Glomerular endothelial cell (primary cell): ENCODE measurements around the gene NOS3. TPM values are rescaled to one million over a fixed set of nuclear protein-coding genes. Genes with fewer than 3 reads are reported as not detected.

Experiments used
- DNase-seq: peaks from one replicate; pipeline ENCODE4 v3.0.0-alpha.2; 2011; ENCODE audit warnings: low read depth, low spot score; ENCODE audit errors: extremely low read depth
- total RNA-seq: library from RNA; depleted of rRNA; stranded (reverse); fragments of >200 nt; gene quantifications from 2 replicates; pipeline ENCODE4 v1.2.3, GENCODE V29; 2015

NOS3 gene
- total RNA-seq = 16.5 and 22.0 TPM in 2 replicates

DNA sequence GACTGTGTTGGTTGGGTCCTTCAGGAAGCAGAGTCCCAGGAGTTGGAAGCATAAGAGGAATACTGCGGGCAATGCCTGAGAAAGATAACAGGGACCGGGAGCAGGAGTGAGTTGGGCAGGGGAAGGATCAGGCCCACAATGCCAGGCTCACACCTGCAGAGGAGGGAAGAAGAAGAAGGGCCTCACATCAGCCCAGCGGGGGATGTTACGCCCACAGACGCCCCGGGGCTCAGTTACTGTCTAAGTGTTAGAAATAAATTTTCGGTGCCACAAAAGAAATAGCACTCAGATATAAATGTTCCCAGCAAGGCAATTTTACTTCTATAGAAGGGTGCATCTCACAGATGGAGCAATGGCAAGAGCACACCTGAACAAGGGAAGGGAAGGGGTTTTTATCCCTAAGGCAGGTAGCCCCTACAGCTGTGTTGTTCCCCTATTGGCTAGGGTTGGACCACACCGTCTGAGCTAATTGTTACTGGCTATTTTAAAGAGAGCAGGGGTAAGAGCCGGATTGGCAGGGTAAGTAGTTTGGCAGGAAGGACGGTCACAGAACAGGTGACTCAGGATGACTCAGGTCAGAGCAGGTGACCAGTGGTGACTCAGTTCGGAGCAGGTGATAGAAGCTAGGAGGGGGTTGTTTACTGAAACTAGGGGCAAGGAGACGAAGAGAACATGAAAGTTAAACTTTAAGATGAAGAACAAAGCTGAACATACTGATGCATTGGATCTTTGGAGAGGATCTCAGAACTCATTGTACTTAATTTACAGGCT is at the start of gene NOS3:
Gene NOS3, plus strand, starts transcription at position 602 of the 771 bp plus-strand sequence. CDS start 2,787 bp downstream, outside the sequence.
- DNase-seq = no peak

DNA sequence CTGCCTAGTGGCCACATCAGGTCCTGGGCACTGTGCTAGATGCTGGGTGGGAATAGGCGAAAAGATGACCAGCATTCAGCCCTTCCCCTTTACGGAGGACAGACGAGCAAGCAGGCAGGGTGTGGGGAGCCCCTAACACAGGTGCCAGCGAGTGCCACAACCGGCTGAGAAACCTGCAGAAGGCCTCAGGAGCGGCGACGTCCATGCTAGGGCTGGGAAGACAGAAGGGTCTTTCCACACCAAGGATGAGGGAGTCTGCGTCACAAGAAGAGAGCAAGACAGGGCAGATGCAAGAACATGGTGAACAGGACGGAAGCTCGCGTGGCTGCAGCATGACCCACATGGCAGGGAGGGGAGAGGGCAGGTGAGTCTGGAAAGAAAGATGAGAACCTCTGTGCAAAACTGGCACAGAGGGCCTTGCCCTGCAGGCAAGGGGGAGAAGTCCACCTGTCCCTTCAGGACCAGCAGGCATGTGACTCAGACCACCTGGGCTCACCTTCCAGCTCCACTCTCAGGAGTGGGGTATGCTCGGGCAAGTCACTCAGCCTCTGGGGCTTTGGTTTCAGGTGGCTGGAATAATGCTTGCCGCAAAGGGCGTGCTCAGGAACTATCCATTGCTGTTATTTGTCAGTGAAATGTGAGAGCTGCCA is 49.3 kb upstream of the NOS3 start:
- no peak for DNase-seq

DNA sequence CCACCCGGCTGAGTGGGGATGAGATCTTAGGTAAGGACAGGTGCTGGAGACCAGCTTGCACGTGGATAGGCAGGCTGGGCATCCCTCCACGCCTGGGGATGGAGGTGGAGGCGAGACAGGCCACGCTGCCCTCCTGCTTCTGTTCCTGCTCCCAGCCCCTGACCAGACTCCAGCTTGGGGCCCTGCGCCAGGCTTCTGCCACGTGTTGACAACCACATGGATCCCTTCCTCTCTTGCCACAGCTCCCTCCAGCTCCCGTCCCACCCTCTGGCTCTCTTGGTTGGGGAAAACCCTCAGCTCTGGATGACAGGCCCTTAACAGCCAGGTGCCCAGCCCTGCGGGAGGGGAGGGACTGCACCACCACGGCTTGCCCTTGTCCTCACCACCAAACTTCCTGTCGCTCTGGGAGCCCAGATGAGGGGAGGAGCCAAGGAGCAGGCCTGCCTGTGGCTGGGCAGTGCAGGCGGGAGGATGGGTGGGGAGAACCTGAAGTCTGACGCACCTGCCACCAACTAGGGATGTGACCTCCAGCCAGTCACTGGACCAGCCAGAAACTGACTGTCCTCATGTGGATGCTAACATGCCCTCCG is 48.7 kb upstream of the NOS3 start:
- no peak for DNase-seq

DNA sequence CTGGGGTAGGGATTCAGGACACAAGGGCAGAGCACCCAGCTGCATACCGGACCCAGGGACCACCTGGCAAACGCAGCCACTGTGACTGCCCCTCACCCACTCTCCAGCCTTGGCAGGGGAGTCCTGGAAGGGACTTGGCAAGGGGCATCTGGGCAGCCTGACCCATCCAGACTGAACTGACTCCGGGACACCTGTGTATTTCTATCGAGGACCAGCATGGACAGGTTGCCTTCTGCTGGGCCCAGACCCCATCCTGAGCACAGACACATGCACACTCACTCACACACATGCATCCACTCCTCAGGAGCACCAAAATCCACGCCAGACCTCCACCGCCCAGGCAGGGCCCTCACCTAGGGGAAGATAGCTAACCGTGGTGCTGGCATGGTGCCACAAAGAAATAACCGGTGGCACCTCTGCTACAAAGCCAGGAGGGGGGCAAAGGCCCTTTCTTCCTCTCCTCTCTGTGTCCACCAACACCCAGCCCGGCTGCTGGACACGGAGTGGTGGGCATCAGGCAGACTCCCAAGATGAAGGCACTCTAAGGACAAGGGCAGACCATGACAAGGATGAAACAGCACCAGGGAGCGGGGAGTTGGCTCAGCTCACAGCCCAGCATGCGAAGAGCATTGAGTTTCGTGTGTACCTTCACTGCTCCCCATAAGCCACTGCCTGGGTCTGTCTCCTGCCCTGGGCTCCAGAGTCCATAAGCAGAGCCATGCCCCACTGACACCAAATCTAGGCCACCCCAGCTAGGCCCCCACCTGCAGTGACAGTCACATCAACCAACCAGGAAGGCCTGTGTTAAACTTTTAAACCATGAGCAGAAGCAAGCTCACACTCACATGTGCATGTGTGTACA is 48.0 kb upstream of the NOS3 start:
- DNase-seq = no peak

DNA sequence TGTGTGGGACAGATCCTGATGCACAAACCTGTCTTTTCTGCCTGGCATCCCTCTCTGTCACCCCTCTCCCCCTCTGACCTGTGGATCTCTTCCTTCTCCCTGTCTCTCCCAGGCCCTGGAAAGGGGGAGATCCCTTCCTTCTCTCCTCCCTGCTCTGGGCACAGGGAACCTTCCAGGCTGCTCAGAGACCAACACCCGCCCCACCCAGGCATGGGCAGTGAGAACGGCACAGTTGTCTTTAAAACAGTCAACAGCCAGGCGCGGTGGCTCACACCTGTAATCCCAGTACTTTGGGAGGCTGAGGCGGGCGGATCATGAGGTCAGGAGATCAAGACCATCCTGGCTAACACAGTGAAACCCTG is 47.4 kb upstream of the NOS3 start:
- no peak for DNase-seq

DNA sequence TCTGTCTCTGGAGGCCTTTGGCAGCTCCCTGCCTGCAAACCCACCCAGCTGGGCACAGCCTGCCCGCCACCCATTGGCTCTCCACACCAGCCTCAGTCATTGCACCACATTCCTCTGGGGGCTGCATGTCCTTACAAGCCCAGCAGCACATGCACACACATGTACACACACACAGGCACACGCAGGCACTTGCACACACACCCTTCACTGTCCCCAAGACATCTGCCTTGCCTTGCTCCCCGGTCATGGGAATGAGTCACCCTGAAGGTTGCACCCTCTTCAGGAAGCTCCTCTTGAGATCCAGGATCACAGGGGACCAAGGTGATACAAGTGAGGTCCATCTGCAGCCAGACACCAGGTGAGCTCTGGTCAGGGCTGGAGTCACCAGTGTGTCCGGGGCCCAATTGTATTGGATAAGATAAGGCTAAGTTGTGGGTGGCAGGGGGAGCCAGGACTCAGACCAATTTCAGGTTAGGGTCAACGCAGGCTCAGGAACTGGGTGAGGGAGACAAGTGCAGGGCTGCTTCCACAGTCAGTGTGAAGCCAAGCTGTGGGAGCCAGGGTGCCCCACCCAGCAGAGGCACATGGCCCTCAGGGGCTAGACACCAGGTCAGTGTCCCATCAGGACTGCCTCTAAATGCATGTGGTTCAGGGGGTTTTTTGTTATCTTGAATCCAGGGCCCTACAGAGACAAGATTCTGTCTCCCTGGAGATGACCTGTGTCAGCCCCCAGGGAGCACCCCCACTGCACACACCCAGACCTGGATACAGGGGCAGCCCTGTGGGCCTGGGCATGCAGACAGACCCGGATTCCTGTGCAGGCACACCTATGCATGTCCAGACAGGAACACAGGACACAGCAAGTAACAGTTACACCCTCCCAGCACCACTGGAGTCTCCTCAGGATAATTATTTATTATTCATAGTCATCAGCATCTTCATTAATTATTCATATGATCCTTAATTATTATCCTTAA is 46.5 kb upstream of the NOS3 start:
- no peak for DNase-seq

DNA sequence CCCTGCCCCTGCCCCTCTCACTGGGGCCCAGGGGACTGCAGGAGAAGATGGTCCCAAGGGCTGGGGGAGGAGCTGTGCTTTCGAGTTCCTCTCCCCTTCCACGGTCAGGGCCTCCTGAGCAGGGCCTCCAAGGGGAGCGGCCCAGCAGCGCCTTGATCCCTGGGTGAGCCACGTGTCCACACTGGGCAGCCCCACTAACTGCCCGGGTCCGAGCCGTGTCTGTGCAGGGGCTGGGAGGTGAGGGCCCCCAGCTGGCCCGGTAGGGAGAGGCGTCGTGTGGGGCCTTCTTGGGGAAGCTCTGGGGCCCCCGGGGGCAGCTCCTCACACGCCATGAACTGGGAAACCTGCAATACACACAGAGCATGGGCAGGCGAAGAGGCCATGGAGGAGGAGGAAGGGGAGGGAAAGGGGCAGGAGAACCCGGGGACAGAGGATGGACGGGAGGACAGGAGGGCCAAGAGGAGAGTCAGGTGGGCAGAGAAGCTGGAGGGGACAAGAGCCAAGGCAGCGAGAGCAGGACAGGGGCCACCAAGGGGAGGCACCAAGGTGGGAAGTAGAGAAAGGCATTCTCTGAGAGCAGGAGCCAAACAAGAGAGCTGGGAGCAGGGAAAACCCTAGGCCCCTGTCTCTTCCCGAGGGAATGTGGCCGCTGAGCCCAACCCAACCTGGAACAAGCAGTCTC is 45.5 kb upstream of the NOS3 start:
- DNase-seq = no peak

DNA sequence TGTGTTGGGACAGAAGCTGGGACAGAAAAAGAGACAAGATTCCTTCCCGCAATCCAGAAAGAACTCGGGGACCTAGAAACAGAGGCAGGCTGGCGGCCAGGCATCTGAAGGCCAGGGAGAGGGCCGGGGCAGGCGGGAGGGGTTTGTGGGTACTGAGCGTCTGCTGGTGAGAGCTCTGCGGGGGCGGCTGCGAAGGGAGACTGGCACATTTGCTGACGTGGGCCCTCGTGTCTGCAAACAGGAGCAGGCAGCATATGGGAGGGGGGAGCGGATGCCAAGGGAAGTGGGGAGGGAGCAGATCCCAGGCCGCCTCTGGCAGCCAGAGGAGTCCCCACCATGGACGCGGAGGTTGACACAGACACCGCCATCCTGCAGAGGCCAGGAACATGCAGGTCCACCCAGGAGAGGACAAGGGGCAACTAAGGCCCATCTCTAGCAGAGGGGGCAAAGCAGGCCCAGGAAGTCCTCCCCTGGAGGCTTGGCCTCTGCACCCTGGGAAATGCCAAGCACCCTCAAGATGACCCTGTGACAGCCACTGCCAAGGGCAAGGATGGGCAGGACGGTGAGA is 44.9 kb upstream of the NOS3 start:
- no peak for DNase-seq

DNA sequence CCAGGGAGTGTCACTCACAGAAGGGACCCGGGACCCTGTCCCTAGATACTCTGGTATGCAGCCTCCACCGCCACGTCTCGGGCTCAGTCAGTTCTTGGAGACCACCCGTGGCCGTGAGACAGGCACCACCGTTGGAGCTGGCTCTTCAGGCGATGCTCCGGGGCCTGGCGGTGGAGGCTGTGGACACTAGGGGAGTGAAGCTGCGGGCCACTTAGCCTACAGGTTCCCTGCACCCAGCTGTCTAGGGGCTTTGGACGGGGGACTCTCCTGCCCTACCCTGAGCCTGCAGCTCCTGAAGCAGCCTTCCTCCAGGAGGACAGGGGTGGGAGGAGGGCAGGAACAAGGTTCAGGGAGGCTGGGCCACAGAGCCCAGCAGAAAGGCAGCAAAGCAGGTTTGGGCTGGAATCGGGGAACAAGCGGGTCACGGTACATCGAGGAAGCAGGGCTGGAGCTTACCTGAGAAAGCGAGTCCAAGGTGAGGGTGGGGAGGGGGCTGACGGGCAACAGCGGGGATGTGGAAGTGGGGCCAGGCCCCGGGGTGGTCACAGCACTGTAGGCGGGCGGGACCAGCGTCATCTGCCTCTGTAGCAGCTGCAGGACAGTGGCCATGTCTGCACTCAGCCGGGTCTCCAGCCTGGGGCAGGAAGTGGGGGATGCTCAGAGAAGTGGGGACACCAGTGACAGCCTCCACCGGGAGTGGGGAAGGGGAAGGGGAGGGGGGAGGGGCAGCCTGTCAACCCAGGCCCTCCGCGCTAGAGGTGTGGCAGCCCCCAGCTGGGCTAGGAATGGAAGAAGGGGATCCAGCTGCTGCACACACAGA is 44.2 kb upstream of the NOS3 start:
- no peak for DNase-seq

DNA sequence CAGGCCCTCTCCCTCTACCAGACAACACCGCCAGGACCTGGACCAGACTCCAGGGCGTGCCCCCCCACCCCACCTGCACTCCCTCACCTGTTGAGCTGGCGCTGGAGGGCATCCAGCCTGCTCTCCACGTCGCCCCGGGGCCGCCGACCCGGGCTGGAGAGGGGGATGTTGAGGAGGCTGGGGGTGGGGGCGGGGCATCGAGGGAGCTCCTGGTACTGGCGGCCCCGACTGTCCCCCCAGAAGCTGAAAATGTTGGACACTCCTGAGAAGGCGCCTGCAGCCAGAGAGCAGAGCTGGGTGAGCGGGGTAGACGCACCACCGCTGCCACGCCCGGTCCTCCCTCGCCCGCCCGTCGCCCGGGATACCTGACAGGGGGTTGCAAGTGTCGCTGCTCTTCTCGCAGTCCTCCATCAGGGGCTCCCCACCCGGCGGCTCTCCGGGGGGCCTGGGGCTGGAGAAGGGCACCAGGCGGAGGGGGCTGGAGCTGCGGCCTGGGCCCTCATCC is 43.5 kb upstream of the NOS3 start:
- DNase-seq = no peak

DNA sequence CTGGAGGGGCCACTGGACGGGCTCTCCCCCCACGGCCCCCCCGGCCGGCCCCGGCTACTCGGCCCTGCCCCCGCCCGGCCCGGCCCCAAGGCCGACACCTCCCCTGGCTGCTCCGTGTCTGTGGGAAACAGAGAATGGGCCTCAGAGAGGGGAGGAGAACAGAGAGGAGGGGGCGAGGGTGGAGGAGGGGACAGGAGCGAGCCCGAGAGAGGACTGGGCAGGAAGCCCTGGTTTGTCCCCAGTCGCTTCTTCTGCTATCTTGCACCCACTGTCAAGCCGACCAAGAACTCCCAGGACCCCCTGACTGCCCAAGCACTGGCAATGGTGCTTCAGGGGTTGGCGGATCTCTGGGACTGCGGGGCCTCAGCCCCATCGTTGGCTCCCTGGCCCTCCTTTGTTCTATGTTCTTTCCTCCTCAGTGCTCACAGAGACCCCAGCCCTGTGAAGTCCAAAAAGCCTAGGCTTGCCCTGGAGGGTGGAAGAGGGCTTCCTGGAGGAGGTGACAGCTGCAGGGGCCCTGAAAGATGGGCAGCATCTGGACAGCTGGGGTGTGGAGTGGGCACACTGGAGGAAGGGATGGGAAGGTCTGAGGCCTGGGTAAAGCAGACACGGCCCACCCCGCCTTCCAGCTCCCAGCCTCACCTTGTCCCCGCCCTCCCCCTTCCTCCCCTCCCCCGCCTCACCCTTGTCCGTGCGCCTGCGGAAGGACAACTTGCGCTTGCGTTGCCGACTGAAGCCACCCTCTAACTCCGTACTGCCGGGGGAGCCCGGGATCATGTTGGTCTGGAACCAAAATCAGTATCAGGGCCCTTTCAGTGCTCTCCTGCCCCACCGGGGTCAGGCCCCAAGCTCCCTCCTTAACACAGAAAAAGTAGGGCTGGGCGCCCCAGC is 42.8 kb upstream of the NOS3 start:
- no peak for DNase-seq

DNA sequence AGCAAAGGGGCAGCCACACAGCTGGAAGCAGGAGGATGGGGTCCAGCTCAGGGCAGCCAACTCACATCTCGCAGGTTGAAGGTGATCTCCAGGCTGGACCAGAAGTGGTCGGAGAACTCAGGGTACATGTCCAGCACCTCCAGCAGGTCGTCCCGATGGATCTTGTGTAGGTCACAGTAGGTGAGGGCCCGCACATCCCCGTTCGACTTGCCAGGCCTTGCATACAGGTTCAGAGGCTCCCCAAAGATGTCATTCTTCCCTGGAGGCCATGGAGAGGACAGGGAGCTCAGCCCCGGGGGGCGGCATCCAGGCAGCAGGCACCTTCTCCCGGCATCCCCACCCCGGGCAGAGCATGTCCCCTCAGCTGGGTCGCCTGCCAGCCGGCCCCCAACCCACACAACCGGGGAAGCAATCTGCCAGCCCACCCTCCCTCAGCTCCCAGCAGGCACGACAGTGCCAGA is 42.0 kb upstream of the NOS3 start:
- no peak for DNase-seq

DNA sequence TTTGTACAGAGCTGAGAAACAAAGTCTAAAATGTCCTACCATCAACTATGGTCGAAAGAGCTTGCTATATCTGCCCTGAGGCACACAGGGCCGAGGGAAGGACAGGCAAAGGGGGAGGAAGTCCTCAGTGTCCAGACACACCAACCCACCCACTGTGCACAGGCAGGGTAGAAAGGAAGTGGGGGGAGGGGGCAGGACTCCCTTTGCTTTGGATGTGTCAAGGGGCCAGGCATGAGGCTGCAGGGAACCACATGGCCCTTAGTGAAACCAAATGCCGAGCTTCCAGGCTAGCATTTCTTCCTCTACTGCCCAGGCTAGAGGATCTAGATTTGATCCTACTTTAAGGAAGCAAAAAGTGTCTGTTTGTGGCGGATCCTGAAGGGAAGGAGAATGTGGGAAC is 41.3 kb upstream of the NOS3 start:
- no peak for DNase-seq

DNA sequence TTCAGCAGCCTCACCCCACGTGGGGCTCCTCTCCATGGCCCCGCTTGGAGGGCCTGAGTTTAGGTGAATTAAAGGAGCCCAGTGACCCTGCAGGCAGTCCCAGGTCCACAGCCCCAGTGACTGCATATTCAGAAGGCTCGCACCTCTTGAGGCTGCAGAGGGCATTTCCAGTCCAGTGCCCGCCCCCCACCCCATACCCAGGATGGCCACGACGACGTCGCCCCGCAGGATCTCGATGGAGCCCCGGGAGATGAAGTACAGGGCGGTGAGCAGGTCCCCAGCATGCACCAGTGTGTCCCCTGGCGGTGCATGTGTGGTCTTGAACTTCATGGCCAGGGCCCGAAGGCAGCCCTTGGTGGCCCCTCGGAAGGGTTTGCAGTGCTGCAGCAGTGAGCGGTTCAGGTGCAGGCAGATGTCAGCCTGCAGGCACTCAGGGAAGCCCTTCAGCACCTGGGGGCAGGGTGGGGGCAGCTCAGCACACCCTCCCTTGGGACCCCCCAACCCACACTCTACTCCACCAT is 40.8 kb upstream of the NOS3 start:
- no peak for DNase-seq

DNA sequence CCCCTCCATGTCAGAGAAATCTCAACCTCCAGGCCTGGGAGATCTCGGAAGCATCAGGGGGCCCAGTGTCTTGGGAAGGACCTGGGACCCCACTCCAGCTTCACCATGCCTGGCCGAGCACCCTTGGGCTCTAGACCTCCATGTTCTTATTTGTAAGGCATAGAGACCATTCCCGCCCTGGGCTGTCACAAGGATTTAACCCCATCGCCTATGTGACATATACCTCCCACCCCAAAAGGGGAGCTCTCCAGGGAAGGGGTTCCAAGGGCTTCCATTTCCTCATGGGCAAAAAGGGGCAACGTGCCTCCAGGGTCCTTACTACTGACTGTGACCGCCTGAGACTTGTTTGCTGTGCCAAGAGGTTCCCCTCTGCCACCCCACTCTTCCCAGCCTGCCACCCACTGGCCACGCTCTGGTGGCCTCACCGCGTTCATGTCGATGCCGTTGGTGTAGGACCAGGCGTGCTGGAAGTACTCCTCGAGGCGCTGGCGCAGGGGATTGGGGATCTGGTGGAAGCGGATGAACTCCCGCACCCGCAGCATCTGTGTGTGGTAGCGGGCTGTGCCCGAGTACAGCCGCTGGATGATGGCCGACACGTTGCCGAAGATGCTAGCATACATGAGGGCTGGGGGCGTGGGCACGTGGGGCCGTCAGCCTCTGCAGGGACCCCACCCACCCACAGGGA is 40.2 kb upstream of the NOS3 start:
- no peak for DNase-seq

DNA sequence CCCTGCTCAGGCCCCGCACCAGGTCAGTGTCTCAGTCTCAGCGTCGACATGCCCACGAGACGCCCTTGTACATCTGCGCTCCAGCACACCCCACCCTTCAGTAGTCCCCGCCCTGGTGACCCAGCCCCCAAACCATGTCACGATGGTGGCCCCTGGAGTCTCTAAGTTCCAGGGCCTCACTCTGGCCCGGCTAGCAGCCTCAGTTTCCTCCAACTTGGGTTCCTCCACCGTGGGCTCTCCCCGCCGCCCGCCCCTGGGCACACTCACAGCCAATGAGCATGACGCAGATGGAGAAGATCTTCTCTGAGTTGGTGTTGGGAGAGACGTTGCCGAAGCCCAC is 39.7 kb upstream of the NOS3 start:
- no peak for DNase-seq
